Head of caudate nucleus (tissue), 42 donors: Measurements from ENCODE around the gene LRP1B.

Source experiments
- DNase-seq, 42 donors: peaks; one replicate each; pipeline versions ENCODE4 v3.0.0 to v3.0.0-alpha.2; 2020 to 2021; ENCODE audit warnings: mixed read lengths in 7 of 42
- intact Hi-C: fragments of 100-400 bp; cut with DNase I; formaldehyde crosslinking; loops from one replicate; pipeline ENCODE4 v1.15.0; 2022

LRP1B gene

GRCh38 chr2:142048581-142048980, 82.2 kb downstream of the LRP1B start:
- intact Hi-C loops, result no loop called here
- DNase-seq, result no peak

GRCh38 chr2:142045641-142046040, 85.2 kb downstream of the LRP1B start:
- intact Hi-C loops, result no loop called here
- no peak for DNase-seq

- no peak for DNase-seq
- intact Hi-C loops, result no loop called here
Measured at GRCh38 chr2:142044197-142044596, 86.6 kb downstream of the LRP1B start.

- no peak for DNase-seq
- intact Hi-C loops, result no loop called here
Measured at GRCh38 chr2:142042536-142043199, 88.1 kb downstream of the LRP1B start.

GRCh38 chr2:142041996-142042395, 88.8 kb downstream of the LRP1B start:
- intact Hi-C loops, result no loop called here
- DNase-seq, result no peak

- no peak for DNase-seq
- intact Hi-C loops, result no loop called here
Measured at GRCh38 chr2:142041105-142041504, 89.7 kb downstream of the LRP1B start.

GRCh38 chr2:142040556-142040955, 90.3 kb downstream of the LRP1B start:
- intact Hi-C loops, result no loop called here
- no peak for DNase-seq

- intact Hi-C loops, result no loop called here
- no peak for DNase-seq
Measured at GRCh38 chr2:142038826-142039225, 92.0 kb downstream of the LRP1B start.

- intact Hi-C loops, result no loop called here
Measured at GRCh38 chr2:142037744-142038143, 93.1 kb downstream of the LRP1B start.

GRCh38 chr2:142037066-142037465, 93.8 kb downstream of the LRP1B start:
- DNase-seq, result peak in 2 of 42 donors; percentile 8 to 22
- intact Hi-C loops, result no loop called here

More at GRCh38 chr2:142037744-142038143, 93.1 kb downstream of the LRP1B start:
- peak in 18 of 42 donors; percentile 3 to 46 (median 15) for DNase-seq

- intact Hi-C loops, result no loop called here
- no peak for DNase-seq
Measured at GRCh38 chr2:142033393-142033792, 97.4 kb downstream of the LRP1B start.

- intact Hi-C loops, result no loop called here
- no peak for DNase-seq
Measured at GRCh38 chr2:142031656-142032055, 99.2 kb downstream of the LRP1B start.

- DNase-seq, result peak in 1 of 42 donors; percentile 35
- intact Hi-C loops, result no loop called here
Measured at GRCh38 chr2:142030735-142031134, 100.1 kb downstream of the LRP1B start.

GRCh38 chr2:142029974-142030373, 100.8 kb downstream of the LRP1B start:
- no peak for DNase-seq
- intact Hi-C loops, result no loop called here

- intact Hi-C loops, result no loop called here
- no peak for DNase-seq
Measured at GRCh38 chr2:142025394-142025793, 105.4 kb downstream of the LRP1B start.

- intact Hi-C loops, result no loop called here
- no peak for DNase-seq
Measured at GRCh38 chr2:142020368-142020767, 110.4 kb downstream of the LRP1B start.

GRCh38 chr2:142014536-142014935, 116.3 kb downstream of the LRP1B start:
- DNase-seq, result no peak
- intact Hi-C loops, result no loop called here

GRCh38 chr2:142012797-142013196, 118.0 kb downstream of the LRP1B start:
- no peak for DNase-seq
- intact Hi-C loops, result no loop called here

- intact Hi-C loops, result no loop called here
- peak in 9 of 42 donors; percentile 6 to 53 (median 17) for DNase-seq
Measured at GRCh38 chr2:142010477-142011270, 120.1 kb downstream of the LRP1B start.

GRCh38 chr2:142008135-142008744, 122.6 kb downstream of the LRP1B start:
- DNase-seq, result no peak
- intact Hi-C loops, result no loop called here
